Astrocyte (in vitro differentiated cells and primary cell): Measurements from ENCODE around the gene NDUFA1. TPM values are rescaled to one million over a fixed set of nuclear protein-coding genes. Genes with fewer than 3 reads are reported as not detected.

ENCODE experiments used
- DNase-seq: peaks from one replicate; pipeline ENCODE4 v3.0.0-alpha.2; 2010; ENCODE audit warnings: low read depth
- FAIRE-seq: peaks from 2 replicates; lab custom pipeline; 2011; peaks lifted over from hg19 to GRCh38; lab: Jason Lieb, UNC
- H2AFZ ChIP-seq: 2 replicates; pipeline ENCODE4 v1.6.0; 2012; ENCODE audit warnings: low read depth, low read length, inconsistent platforms
- H3K27ac ChIP-seq: 2 replicates; pipeline ENCODE4 v1.5.1; 2011; ENCODE audit warnings: low read depth, low read length, inconsistent platforms
- H3K27me3 ChIP-seq: 2 replicates; pipeline ENCODE4 v1.6.0; 2011; ENCODE audit warnings: low read length, inconsistent platforms; ENCODE audit not compliant: insufficient read depth
- H3K36me3 ChIP-seq: 2 replicates; pipeline ENCODE4 v1.5.1; 2011; ENCODE audit warnings: low read length, inconsistent platforms; ENCODE audit not compliant: insufficient read depth
- H3K4me1 ChIP-seq: 2 replicates; pipeline ENCODE4 v1.5.1; 2011; ENCODE audit warnings: low read length, inconsistent platforms; ENCODE audit not compliant: insufficient read depth
- H3K4me2 ChIP-seq: 2 replicates; pipeline ENCODE4 v1.6.0; 2012; ENCODE audit warnings: low read length, inconsistent platforms
- H3K4me3 ChIP-seq: 2 replicates; pipeline ENCODE4 v1.5.1; 2011; ENCODE audit warnings: low read depth, mild to moderate bottlenecking, low read length, inconsistent platforms; ENCODE audit not compliant: insufficient read depth
- H3K79me2 ChIP-seq: 2 replicates; pipeline ENCODE4 v1.6.0; 2012; ENCODE audit warnings: mild to moderate bottlenecking, low read length, inconsistent platforms; ENCODE audit not compliant: insufficient read depth
- H3K9ac ChIP-seq: 2 replicates; pipeline ENCODE4 v1.6.0; 2012; ENCODE audit warnings: mild to moderate bottlenecking, low read length, inconsistent platforms
- H3K9me3 ChIP-seq: 2 replicates; pipeline ENCODE4 v1.5.1; 2012; ENCODE audit warnings: low read depth, mild to moderate bottlenecking, low read length, inconsistent platforms; ENCODE audit not compliant: insufficient read depth
- H4K20me1 ChIP-seq: 2 replicates; pipeline ENCODE4 v1.6.0; 2012; ENCODE audit warnings: low read length, inconsistent platforms; ENCODE audit not compliant: insufficient read depth
- H3K27ac Mint-ChIP-seq: one replicate; pipeline ENCODE4 v1.8.0; 2021; ENCODE audit warnings: mild to moderate bottlenecking, mixed read lengths; ENCODE audit not compliant: unreplicated experiment
- H3K27me3 Mint-ChIP-seq: one replicate; pipeline ENCODE4 v1.8.0; 2021; ENCODE audit warnings: low read depth, mixed read lengths; ENCODE audit not compliant: unreplicated experiment
- H3K36me3 Mint-ChIP-seq: one replicate; pipeline ENCODE4 v1.8.0; 2021; ENCODE audit warnings: low read depth, mixed read lengths; ENCODE audit not compliant: unreplicated experiment
- H3K4me1 Mint-ChIP-seq: one replicate; pipeline ENCODE4 v1.8.0; 2021; ENCODE audit warnings: low read depth, mixed read lengths; ENCODE audit not compliant: unreplicated experiment
- H3K4me3 Mint-ChIP-seq: one replicate; pipeline ENCODE4 v1.8.0; 2021; ENCODE audit warnings: mild to moderate bottlenecking, moderate library complexity, mixed read lengths; ENCODE audit not compliant: unreplicated experiment
- H3K9me3 Mint-ChIP-seq: one replicate; pipeline ENCODE4 v1.8.0; 2021; ENCODE audit warnings: mild to moderate bottlenecking, mixed read lengths; ENCODE audit not compliant: unreplicated experiment
- EZH2 ChIP-seq: IDR thresholded peaks from 2 replicates; pipeline ENCODE4 v1.6.1; 2012; ENCODE audit warnings: mild to moderate bottlenecking, low read length, inconsistent platforms; ENCODE audit not compliant: insufficient read depth
- total RNA-seq: library from RNA; stranded (reverse); gene quantifications from 2 replicates; pipeline ENCODE4 v1.2.1, GENCODE V29; 2021
- TF ChIP-seq, protein P1 (sequence below): IDR thresholded peaks from 2 replicates; pipeline ENCODE4 v1.5.1; 2011; ENCODE audit warnings: low read depth, mild to moderate bottlenecking, inconsistent platforms, low read length, moderate library complexity; ENCODE audit not compliant: insufficient read depth

Gene NDUFA1
- total RNA-seq, 1 donor from 2014 or later: 109 TPM

DNA sequence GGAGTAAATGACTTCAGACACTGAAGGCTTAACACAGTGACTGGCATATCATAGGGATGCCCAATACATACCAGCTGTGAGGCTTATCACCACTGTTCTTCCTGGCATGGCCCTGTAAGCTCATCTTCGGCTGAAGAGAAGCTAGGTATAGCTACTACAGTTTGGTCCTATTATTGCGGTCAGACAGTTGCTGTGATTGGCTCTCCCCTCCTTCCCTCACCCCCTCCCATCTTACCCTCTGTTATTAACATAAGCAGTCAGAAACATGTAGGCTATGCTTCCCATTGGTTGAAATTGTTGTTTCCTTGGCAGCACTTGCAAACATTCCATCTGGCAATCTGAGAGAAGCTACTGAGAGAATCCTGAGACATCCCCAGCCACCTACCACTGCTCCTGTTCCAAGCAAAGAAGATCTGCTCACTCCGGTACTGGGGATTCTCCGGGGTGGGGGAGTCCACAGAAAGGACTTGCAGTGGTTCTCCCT, 24.3 kb downstream of the NDUFA1 start, which contains the start of gene AKAP14:
AKAP14 (plus strand) TSS at position 51 of the 484 bp plus-strand sequence. CDS start 7,331 bp downstream, outside the sequence.
- Histone ChIP-seq H3K4me1 (no peaks in the 10 kb centered on the region), H3K36me3 (no peaks in the 10 kb centered on the region), H3K27me3 (no peaks in the 10 kb centered on the region), H3K27ac (no peak within 1 kb of the TSS), H3K9ac (no peak within 1 kb of the TSS), H3K4me3 (no peak within 1 kb of the TSS), H3K79me2 (no peaks in the 10 kb centered on the region), H3K9me3 (no peaks in the 10 kb centered on the region), H2AFZ (no peak within 1 kb of the TSS), H4K20me1 (no peaks in the 10 kb centered on the region), H3K4me2 (no peak within 1 kb of the TSS)
- DNase-seq (no peak), FAIRE-seq (no peak)
- H3K4me1 Mint-ChIP-seq: peaks cover 9% of the 10 kb centered on the region
- H3K27me3 Mint-ChIP-seq: no peaks in the 10 kb centered on the region
- no peaks in the 10 kb centered on the region for H3K9me3 Mint-ChIP-seq
- H3K36me3 Mint-ChIP-seq: no peaks in the 10 kb centered on the region
- H3K27ac Mint-ChIP-seq: no peak within 1 kb of the TSS
- H3K4me3 Mint-ChIP-seq: no peak within 1 kb of the TSS
- TF ChIP-seq, protein P1, sequence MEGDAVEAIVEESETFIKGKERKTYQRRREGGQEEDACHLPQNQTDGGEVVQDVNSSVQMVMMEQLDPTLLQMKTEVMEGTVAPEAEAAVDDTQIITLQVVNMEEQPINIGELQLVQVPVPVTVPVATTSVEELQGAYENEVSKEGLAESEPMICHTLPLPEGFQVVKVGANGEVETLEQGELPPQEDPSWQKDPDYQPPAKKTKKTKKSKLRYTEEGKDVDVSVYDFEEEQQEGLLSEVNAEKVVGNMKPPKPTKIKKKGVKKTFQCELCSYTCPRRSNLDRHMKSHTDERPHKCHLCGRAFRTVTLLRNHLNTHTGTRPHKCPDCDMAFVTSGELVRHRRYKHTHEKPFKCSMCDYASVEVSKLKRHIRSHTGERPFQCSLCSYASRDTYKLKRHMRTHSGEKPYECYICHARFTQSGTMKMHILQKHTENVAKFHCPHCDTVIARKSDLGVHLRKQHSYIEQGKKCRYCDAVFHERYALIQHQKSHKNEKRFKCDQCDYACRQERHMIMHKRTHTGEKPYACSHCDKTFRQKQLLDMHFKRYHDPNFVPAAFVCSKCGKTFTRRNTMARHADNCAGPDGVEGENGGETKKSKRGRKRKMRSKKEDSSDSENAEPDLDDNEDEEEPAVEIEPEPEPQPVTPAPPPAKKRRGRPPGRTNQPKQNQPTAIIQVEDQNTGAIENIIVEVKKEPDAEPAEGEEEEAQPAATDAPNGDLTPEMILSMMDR: no peak
- TF ChIP-seq EZH2: no peak

DNA sequence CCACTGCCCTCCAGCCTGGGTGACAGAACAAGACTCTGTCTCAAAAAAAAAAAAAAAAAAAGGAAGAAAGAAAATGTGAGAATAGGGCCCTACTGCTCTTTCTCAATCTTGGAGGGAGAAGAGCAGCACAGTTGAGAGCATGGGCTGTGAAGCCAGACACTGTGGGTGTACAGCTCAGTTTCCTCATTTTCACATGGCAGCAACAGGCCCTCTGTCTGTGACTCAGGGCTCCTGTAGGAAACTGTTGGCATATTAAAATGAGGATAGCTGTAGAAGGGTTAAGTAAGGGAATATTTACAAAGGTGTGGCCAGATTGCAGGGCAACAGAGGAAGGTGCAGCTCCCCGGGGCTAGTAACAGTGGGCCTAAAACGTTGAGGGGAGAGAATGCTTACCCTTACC, 27.5 kb downstream of the NDUFA1 start:
- no peak overlapping the region for H3K9ac ChIP-seq
- Mint-ChIP-seq H3K4me3 (no peak overlapping the region), H3K36me3 (no peaks in the 10 kb centered on the region), H3K4me1 (no peaks in the 10 kb centered on the region), H3K27ac (no peak overlapping the region), H3K9me3 (no peaks in the 10 kb centered on the region), H3K27me3 (no peaks in the 10 kb centered on the region)
- H3K79me2 ChIP-seq: no peaks in the 10 kb centered on the region
- FAIRE-seq (no peak), DNase-seq (no peak)
- TF ChIP-seq, protein P1: no peak
- TF ChIP-seq EZH2: no peak
- no peak overlapping the region for H3K4me3 ChIP-seq
- H3K9me3 ChIP-seq: no peaks in the 10 kb centered on the region
- H3K4me2 ChIP-seq: no peak overlapping the region
- no peaks in the 10 kb centered on the region for H4K20me1 ChIP-seq
- H3K4me1 ChIP-seq: no peaks in the 10 kb centered on the region
- H3K36me3 ChIP-seq: no peaks in the 10 kb centered on the region
- no peak overlapping the region for H2AFZ ChIP-seq
- H3K27me3 ChIP-seq: no peaks in the 10 kb centered on the region
- H3K27ac ChIP-seq: no peak overlapping the region

DNA sequence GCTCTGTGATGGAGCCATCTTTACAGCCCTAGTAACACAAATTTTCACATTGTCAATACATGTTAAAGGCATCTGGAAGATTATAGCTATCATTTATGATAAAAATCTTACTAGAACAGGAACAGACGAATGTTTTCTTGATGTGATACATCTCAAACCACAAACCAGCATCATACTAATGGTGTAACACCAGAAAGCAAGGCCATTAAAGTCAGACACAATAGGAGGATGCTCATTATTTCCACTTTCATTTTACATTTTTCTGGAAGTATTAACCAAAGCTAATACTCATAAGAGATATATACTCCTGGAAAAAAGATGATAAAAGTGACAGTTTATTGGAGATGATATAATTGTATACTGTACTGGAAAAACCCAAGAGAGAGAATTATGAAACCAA, 29.3 kb downstream of the NDUFA1 start:
- Histone ChIP-seq H3K4me3 (no peak overlapping the region), H2AFZ (no peak overlapping the region), H3K27me3 (no peaks in the 10 kb centered on the region), H3K27ac (no peak overlapping the region), H3K36me3 (no peaks in the 10 kb centered on the region), H3K4me2 (no peak overlapping the region), H3K9me3 (no peaks in the 10 kb centered on the region), H3K9ac (no peak overlapping the region), H4K20me1 (no peaks in the 10 kb centered on the region), H3K4me1 (no peaks in the 10 kb centered on the region), H3K79me2 (no peaks in the 10 kb centered on the region)
- no peak overlapping the region for H3K4me3 Mint-ChIP-seq
- FAIRE-seq (peak; percentile 76), DNase-seq (no peak)
- H3K9me3 Mint-ChIP-seq: no peaks in the 10 kb centered on the region
- TF ChIP-seq, protein P1: no peak
- TF ChIP-seq EZH2: no peak
- H3K36me3 Mint-ChIP-seq: no peaks in the 10 kb centered on the region
- H3K4me1 Mint-ChIP-seq: no peaks in the 10 kb centered on the region
- no peak overlapping the region for H3K27ac Mint-ChIP-seq
- peaks cover 4% of the 10 kb centered on the region for H3K27me3 Mint-ChIP-seq
